Measurements from ENCODE around the gene ENG.

Gene ENG

DNA sequence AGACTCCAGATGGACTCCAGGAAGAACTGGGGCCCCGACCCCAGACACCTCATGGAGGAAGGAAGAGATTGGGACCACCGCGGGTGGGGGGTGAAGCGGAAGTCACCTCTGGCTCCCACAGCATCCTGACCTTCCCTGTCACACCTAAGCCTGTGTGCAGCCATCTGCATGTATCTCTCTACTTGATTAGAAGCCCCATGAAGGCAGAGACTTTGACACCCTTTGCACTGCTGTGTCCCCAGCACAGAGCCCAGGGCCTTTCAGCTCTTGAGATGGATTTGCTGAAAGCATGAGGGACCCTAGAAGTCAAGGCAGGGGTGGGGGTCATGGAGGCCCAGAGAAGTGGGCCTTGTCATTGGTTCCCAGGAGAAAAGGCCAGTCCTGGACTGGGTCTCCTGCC is 2.8 kb upstream of the ENG start:
- no peak for ATAC-seq

GRCh38 chr9:127856729-127857116 is 2.3 kb upstream of the ENG start:
- no peak for ATAC-seq
- TF ChIP-seq TOX (CRISPR knock-in tag; IDR thresholded peaks at IDR 0.05; ENCODE audit: borderline replicate concordance) (no peak), RARB (CRISPR knock-in tag; IDR thresholded peaks at IDR 0.05) (no peak), CSRNP3 (CRISPR knock-in tag; IDR thresholded peaks at IDR 0.05) (no peak), PPARA (CRISPR knock-in tag; IDR thresholded peaks at IDR 0.05; ENCODE audit: borderline replicate concordance) (no peak), ZFP30 (CRISPR knock-in tag; IDR thresholded peaks at IDR 0.05) (no peak), BACH2 (CRISPR knock-in tag; IDR thresholded peaks at IDR 0.05; ENCODE audit: borderline replicate concordance) (no peak), ZNF8 (CRISPR knock-in tag; IDR thresholded peaks at IDR 0.05) (no peak), OSR1 (CRISPR knock-in tag; IDR thresholded peaks at IDR 0.05) (no peak), ZNF565 (CRISPR knock-in tag; conservative IDR thresholded peaks at IDR 0.05; ENCODE audit: low read depth) (no peak), ZC3H10 (CRISPR knock-in tag; IDR thresholded peaks at IDR 0.05) (no peak), ESRRG (CRISPR knock-in tag; IDR thresholded peaks at IDR 0.05) (no peak), ISL1 (CRISPR knock-in tag; IDR thresholded peaks at IDR 0.05) (no peak), ZFP3 (CRISPR knock-in tag; IDR thresholded peaks at IDR 0.05) (no peak), SNAI2 (CRISPR knock-in tag; IDR thresholded peaks at IDR 0.05) (no peak), TSHZ2 (CRISPR knock-in tag; IDR thresholded peaks at IDR 0.05) (no peak), ZNF70 (CRISPR knock-in tag; IDR thresholded peaks at IDR 0.05) (no peak), ARNTL (CRISPR knock-in tag; IDR thresholded peaks at IDR 0.05; ENCODE audit: borderline replicate concordance, low read depth) (no peak), CSDC2 (CRISPR knock-in tag; IDR thresholded peaks at IDR 0.05) (no peak)
- TF ChIP-seq, protein P1, sequence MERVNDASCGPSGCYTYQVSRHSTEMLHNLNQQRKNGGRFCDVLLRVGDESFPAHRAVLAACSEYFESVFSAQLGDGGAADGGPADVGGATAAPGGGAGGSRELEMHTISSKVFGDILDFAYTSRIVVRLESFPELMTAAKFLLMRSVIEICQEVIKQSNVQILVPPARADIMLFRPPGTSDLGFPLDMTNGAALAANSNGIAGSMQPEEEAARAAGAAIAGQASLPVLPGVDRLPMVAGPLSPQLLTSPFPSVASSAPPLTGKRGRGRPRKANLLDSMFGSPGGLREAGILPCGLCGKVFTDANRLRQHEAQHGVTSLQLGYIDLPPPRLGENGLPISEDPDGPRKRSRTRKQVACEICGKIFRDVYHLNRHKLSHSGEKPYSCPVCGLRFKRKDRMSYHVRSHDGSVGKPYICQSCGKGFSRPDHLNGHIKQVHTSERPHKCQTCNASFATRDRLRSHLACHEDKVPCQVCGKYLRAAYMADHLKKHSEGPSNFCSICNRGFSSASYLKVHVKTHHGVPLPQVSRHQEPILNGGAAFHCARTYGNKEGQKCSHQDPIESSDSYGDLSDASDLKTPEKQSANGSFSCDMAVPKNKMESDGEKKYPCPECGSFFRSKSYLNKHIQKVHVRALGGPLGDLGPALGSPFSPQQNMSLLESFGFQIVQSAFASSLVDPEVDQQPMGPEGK (CRISPR knock-in tag; IDR thresholded peaks at IDR 0.05; ENCODE audit: borderline replicate concordance): no peak
- TF ChIP-seq, protein P2, sequence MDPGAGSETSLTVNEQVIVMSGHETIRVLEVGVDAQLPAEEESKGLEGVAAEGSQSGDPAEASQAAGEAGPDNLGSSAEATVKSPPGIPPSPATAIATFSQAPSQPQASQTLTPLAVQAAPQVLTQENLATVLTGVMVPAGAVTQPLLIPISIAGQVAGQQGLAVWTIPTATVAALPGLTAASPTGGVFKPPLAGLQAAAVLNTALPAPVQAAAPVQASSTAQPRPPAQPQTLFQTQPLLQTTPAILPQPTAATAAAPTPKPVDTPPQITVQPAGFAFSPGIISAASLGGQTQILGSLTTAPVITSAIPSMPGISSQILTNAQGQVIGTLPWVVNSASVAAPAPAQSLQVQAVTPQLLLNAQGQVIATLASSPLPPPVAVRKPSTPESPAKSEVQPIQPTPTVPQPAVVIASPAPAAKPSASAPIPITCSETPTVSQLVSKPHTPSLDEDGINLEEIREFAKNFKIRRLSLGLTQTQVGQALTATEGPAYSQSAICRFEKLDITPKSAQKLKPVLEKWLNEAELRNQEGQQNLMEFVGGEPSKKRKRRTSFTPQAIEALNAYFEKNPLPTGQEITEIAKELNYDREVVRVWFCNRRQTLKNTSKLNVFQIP (CRISPR knock-in tag; IDR thresholded peaks at IDR 0.05; ENCODE audit: borderline replicate concordance, low read depth): no peak

More for the DNA sequence above, 2.8 kb upstream of the ENG start:
- TF ChIP-seq, protein P3, sequence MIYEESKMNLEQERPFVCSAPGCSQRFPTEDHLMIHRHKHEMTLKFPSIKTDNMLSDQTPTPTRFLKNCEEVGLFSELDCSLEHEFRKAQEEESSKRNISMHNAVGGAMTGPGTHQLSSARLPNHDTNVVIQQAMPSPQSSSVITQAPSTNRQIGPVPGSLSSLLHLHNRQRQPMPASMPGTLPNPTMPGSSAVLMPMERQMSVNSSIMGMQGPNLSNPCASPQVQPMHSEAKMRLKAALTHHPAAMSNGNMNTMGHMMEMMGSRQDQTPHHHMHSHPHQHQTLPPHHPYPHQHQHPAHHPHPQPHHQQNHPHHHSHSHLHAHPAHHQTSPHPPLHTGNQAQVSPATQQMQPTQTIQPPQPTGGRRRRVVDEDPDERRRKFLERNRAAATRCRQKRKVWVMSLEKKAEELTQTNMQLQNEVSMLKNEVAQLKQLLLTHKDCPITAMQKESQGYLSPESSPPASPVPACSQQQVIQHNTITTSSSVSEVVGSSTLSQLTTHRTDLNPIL (CRISPR knock-in tag; IDR thresholded peaks at IDR 0.05; ENCODE audit: low read depth): no peak
- TF ChIP-seq CSDC2 (CRISPR knock-in tag; IDR thresholded peaks at IDR 0.05): no peak

GRCh38 chr9:127856094-127856728 is 1.8 kb upstream of the ENG start:
- no peak for ATAC-seq
- TF ChIP-seq, protein P3 (CRISPR knock-in tag; IDR thresholded peaks at IDR 0.05; ENCODE audit: low read depth): no peak
- TF ChIP-seq ESRRG (CRISPR knock-in tag; IDR thresholded peaks at IDR 0.05): no peak
- TF ChIP-seq TCF4 (CRISPR knock-in tag; IDR thresholded peaks at IDR 0.05; ENCODE audit: borderline replicate concordance): no peak
- no peak for TF ChIP-seq PPARA (CRISPR knock-in tag; IDR thresholded peaks at IDR 0.05; ENCODE audit: borderline replicate concordance)
- TF ChIP-seq CSRNP3 (CRISPR knock-in tag; IDR thresholded peaks at IDR 0.05): no peak
- TF ChIP-seq ISL1 (CRISPR knock-in tag; IDR thresholded peaks at IDR 0.05): no peak
- TF ChIP-seq OSR1 (CRISPR knock-in tag; IDR thresholded peaks at IDR 0.05): no peak
- TF ChIP-seq TOX (CRISPR knock-in tag; IDR thresholded peaks at IDR 0.05; ENCODE audit: borderline replicate concordance): no peak
- TF ChIP-seq, protein P2 (CRISPR knock-in tag; IDR thresholded peaks at IDR 0.05; ENCODE audit: borderline replicate concordance, low read depth): no peak
- TF ChIP-seq RARB (CRISPR knock-in tag; IDR thresholded peaks at IDR 0.05): no peak

All from SK-N-SH treated with all-trans-retinoic acid at 6 μM for 48 hours (cell line).